ENCODE data around the gene MYG1. TPM values are rescaled to one million over a fixed set of nuclear protein-coding genes. Genes with fewer than 3 reads are reported as not detected.
"Not testable (repeated sequence)": the region's sequence is repeated elsewhere in the genome, so short reads cannot be mapped to it uniquely, and the experiment has no call there.

MYG1 gene
- total RNA-seq, 1 donor from 2014 or later = 53.2 TPM

DNA sequence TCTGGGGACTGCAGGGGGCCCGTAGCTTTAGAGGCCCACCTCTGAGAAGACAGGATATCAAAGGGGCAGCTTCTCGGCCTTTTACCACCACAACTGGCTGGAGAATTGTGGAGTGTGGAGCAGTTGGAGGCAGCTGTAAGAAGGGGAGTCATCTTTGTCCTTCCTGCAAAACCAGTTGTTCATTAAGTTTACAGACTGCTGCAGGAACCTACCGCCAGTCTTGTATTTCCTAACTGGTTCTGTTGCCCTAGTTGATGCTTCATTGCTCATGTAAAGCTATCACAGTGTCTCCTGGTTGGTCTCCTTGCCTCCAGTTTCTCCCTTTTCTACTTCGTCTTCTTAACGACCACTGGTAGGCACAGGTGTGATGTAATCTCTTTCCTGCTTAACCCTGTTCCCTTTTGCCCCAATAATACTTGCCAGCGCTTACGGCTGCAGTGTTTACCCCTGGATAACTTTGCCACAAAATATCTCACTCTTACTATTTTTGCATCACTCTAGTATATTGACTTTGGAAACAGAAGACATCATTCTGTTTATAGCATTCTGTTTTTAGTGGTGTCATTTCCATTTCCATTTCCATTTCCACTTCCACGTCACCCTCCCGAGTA, 19.5 kb upstream of the MYG1 start:
- intact Hi-C loops (cut with micrococcal nuclease) = no loop called here

DNA sequence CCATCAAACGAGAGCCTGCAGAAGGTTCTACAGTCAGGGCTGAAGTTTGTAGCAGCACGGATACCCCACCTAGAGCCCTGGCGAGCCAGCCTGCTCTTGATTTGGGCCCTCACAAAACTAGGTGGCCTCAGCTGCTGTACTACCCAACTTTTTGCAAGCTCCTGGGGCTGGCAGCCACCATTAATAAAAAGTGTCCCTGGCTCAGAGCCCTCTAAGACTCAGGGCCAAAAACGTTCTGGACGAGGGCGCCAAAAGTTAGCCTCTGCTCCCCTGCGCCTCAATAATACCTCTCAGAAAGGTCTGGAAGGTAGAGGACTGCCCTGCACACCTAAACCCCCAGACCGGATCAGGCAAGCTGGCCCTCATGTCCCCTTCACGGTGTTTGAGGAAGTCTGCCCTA, 13.0 kb upstream of the MYG1 start:
- intact Hi-C loops (cut with micrococcal nuclease) = loop anchor here (2.0 kb wide), 1 partner anchor 66 kb away; no protein-coding TSS in a partner anchor

DNA sequence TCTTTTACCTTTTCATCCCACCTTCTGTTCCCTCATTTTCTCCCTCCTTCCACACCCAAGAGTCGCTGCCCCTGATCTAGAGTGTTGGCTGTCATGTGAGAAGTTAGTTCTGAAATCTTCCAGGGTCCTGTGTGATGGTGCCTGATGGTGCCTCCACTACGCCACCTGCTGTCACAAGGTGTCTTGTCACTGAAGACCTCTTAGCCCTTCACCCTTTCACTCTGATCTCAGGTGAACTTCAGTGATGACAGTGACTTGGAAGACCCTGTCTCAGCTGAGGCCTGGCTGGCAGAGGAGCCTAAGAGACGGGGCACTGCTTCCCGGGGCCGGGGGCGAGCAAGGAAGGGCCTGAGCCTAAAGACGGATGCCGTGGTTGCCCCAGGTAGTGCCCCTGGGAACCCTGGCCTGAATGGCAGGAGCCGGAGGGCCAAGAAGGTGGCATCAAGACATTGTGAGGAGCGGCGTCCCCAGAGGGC, 11.7 kb upstream of the MYG1 start:
- intact Hi-C loops (cut with micrococcal nuclease) = loop anchor here (1.0 to 2.0 kb wide), 5 partner anchors 19 to 128 kb away; partner anchors contain the start of gene ESPL1

DNA sequence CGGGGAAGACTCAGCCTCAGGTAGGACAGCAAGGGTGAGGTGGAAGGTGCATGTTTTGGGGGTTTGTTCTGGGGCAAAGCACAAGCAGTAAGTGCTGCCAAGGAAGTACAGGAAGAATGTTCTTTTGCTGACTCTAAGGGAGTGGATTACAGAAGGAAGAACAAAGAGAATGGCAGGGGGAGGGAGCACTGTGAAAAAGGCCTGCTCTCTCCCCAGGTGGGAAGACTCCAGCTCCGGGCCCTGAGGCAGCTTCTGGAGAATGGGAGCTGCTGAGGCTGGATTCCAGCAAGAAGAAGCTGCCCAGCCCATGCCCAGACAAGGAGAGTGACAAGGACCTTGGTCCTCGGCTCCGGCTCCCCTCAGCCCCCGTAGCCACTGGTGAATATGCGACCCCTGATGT, 11.2 kb upstream of the MYG1 start:
- intact Hi-C loops (cut with micrococcal nuclease) = no loop called here

DNA sequence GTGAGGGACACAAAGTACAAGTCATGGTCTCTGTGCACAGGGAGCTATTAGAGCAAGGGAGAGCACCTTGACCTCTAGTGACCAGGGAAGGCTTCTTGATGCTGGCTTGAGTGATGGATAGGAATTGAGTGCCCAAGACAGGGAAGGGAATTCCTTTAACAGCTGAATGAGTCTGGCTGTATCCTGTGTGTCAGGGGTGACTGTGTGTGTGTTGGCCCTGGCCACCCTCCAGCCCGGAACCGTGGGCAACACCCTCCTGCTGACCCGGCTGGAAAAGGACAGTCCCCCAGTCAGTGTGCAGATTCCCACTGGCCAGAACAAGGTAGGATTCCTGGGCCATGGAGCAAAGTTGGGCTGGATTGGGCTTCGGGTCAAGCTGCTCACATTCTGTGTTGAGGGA, 9.6 kb upstream of the MYG1 start:
- intact Hi-C loops (cut with micrococcal nuclease) = no loop called here

DNA sequence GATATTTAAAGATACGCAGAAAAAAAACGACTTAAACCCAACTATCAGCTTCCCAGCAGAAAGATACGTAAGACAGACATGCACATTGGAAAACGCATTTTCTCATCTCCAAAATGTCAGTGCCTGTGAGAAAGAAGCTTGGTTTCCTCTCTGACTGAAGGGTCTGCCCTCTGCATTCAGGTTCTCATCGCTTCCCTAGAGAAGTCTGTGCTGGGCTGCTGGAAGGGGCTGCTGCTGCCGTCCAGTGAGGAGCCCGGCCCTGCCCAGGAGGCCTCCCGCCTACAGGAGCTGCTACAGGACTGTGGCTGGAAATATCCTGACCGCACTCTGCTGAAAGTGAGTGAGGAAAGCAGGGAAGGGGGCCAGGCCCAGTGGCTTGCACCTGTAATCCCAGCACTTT, 8.8 kb upstream of the MYG1 start:
- intact Hi-C loops (cut with micrococcal nuclease) = no loop called here

DNA sequence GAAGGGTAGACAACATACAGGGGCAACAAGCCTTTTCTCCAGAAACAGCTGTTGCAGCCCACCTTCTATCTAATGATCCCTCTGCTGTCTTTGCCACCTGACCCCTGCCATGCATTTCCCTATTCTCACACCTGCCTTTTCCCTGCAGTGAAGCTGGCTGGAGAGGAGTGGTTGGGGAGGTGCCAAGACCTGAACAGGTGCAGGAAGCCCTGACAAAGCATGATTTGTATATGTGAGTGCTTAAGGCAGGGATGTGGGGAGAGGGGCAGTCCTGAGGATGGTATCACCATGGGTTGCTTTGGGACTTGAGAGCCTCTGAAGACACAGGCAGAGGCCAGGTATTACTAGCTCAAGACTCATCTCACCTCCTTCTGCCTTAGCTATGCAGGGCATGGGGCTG, 7.1 kb upstream of the MYG1 start:
- intact Hi-C loops (cut with micrococcal nuclease) = no loop called here

DNA sequence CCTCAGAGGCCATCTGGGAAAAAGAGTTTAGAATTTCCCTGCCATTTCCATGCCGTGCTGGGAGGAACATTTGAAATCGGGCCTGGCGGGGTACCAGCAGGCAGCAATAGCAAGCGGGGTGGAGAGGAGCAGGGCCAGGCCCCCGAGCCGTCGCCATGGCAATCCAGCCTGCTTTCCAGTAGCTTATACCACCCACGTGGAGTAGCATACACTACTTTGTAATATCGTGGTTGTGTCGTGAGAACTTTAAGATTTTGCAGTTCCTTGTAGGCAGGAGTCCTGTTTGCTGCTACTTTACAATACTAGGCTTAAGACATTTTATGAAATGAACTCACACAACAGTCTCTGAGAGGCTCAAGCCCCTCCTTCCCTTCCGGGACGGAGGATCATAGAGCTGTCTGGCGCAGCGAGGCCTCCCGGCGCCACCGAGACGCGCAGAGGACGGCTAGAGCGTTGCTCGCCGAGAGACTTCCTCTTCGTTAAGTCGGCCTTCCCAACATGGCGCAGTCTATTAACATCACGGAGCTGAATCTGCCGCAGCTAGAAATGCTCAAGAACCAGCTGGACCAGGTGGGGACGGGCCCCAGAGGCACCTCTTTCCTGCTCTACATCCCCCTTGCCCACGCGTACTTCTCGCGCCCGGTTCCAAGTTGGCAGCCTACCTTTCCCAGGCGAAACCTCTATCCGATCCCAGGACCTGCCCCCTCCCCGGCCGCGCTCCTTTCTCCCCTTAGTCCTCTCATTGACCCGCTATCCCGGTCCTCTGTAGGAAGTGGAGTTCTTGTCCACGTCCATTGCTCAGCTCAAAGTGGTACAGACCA, 4.2 kb upstream of the MYG1 start, which contains the start of gene PFDN5:
Gene PFDN5, plus strand, starts transcription at position 473 of the 821 bp plus-strand sequence. Its CDS starts 26 bp downstream, at position 499.
- intact Hi-C loops (cut with micrococcal nuclease) = loop anchor here (1.0 to 2.0 kb wide), 13 partner anchors 26 to 229 kb away; partner anchors contain the start of genes AAAS, CSAD, ESPL1 and PRR13

DNA sequence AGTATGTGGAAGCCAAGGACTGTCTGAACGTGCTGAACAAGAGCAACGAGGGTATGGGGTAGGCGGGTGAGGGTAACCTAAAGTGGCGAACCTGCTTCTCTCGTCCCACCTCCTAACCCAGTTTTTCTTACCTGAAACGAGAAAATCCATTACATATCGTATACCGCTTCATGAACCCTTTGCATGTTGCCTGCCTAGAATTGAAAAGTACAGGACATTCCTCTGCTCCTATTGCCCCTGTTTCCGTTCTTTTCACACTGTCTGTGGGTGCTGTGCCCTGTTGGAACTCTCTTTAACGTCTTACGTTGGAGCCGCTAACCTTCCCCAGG, 3.6 kb upstream of the MYG1 start:
- intact Hi-C loops (cut with micrococcal nuclease) = loop anchor here (1.0 to 2.0 kb wide), 13 partner anchors 25 to 230 kb away; partner anchors contain the start of genes AAAS, CSAD, ESPL1 and PRR13

DNA sequence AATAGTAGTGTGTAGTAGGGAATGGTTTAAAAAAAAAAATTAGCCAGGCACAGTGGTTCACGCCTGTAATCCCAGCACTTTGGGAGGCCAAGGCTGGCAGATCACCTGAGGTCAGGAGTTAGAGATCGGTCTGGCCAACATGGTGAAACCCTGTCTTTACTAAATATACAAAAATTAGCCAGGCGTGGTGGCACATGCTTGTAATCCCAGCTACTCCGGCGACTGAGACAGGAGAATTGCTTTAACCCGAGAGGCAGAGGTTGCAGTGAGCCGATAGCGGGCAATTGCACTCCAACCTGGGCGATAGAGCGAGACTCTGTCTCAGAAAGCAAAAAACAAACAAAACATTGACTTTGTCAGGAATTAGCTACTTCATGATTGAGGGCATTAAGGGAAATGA, 2.4 kb upstream of the MYG1 start:
- intact Hi-C loops (cut with micrococcal nuclease) = not testable (repeated sequence)

DNA sequence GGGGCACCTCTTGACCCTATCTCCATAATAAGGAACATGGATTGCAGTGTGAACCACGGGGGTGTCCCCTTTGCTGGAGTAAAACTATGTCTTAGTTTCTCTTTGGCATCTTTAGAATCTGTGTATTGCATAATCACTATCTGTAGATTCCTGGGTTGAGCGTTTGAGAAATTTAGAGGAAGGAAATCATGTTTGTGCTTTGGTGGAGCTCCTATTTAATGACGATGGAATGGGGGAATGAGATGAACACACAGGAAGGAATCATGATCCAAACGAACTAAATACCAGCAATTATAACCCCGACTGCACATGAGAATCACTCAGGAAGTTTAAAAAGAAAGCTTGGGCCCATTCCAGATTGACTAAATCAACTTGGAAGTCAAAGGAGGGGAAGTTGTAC, 1.3 kb upstream of the MYG1 start:
- intact Hi-C loops (cut with micrococcal nuclease) = no loop called here

DNA sequence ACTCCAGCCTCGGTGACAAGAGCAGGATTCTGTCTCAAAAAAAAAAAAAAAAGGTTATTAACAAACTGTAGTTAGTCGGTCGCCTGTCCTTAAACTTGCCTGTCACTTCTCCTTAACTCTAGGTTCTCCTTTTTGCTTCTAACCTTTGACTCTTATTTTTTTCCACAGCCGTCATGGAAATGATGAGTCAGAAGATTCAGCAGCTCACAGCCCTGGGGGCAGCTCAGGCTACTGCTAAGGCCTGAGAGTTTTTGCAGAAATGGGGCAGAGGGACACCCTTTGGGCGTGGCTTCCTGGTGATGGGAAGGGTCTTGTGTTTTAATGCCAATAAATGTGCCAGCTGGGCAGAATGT, 418 bp upstream of the MYG1 start:
- intact Hi-C loops (cut with micrococcal nuclease) = loop anchor here (1.0 kb wide), 8 partner anchors 22 to 152 kb away; partner anchors contain the start of genes AAAS, CSAD, ESPL1 and PRR13

DNA sequence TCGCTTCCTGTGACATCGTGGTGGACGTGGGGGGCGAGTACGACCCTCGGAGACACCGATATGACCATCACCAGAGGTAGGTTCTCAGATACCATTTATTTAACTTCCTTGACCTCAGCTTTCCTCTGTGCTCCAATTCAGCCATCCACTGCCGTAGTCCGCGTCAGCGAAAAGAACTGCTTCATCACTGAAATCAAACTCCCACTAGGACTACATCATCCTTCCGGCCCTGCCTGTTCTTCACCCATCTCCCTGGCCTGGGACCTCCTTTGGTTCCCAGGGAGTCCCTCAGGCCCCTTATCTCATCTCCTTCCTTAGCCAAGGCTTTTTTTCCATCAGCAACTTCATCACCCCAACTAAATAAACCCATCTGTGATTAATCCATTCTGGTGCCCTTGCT, 692 bp downstream of the MYG1 start:
- intact Hi-C loops (cut with micrococcal nuclease) = no loop called here

DNA sequence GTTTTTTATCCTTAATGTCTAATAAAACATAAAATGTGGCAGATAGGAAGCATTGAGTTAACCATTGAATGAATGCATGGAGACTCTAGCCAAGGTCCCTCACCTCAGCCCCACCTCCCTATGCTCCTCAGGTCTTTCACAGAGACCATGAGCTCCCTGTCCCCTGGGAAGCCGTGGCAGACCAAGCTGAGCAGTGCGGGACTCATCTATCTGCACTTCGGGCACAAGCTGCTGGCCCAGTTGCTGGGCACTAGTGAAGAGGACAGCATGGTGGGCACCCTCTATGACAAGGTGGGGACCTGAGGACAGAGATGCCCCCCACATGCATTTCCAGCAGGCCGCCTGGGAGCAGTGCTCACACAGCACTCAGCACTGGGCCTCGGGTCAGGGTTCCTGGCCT, 3.4 kb downstream of the MYG1 start:
- intact Hi-C loops (cut with micrococcal nuclease) = no loop called here

DNA sequence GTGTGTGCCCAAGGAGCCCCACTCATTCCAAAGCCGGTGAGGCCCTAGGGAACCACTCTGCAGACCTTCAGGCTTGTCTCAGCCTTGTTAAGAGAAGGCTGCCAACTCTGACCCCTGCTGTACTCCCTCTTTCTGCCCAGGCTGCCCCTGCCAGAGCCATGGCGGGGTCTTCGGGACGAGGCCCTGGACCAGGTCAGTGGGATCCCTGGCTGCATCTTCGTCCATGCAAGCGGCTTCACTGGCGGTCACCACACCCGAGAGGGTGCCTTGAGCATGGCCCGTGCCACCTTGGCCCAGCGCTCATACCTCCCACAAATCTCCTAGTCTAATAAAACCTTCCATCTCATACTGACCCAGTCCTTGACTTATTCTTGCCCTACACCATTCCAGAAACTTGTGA, 7.3 kb downstream of the MYG1 start:
- intact Hi-C loops (cut with micrococcal nuclease) = no loop called here

DNA sequence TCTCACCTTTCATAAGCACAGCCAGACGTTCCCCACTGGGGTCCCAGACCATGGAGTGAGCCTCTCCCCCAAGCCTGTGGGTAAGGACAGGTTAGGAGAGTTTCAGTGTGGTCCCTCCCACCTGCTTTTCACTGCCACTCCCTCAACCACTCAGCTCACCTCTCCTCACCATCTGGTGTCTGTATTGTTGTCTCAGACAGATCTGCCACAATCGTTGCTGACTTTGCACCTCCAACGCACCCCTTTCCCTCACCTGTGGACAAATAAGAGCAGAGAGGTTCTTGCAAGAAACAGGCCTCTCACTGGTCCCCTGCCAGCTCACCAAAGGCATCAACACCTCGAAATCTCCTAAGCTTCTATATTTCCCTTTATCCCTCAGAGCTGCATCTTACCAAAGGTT, 8.8 kb downstream of the MYG1 start:
- intact Hi-C loops (cut with micrococcal nuclease) = no loop called here

DNA sequence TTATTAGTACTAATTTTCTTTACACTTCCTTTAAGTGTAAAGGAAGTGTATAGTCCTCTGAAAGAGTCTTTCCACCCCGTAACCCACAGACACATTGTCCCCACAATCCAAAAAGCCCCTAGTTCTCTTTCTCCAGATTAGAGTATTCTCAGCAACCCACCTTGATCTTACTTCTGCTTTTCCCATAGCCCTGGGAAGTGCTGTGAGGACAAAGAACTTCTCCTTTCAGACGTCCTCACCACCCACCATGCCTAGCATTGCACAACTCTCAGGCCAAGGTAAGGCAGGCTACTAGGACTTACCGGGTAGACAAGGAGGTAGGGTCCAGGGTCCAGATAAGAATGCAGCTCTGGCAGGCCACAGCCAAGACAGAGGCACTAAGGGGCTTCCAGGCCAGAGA, 14.5 kb downstream of the MYG1 start:
- intact Hi-C loops (cut with micrococcal nuclease) = no loop called here

DNA sequence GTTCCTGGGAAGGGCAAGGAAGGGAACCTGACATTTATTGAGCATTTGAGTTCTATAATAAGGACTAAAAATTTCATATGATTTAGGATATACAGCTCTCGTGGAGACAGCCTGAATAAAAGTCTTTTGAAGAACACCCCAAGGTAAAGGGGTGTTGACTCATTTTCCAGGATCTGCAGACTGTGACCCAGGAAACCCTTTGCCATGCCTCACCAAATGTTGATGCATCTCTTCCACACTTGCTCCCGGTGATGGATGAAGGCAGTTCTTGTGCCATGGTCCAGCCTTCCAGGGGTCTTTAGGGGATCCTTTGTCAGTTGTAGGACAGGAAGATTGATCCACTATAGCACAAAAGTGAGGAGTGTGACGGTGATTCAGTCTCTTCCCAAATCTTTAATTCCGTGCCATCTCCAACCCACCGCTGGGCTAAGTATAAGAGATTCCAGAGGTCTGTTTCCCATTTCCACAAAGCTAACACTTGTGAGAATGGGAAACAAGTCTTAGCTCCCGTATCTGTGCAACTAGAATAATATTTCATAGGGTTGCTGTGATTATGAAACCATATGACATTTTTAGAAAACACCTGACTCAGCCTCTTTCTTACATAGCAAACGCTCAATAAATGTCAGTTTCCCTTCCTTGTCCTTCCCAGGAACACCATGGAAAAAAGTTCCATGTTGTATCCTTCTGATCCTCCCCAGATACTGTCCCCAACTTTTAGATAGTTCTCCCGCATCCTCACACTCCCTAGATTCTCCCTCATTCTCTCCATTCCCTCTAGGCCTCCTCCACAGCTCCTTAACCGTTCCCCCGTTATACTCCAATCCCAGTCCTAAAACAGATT, 21.1 kb downstream of the MYG1 start:
- intact Hi-C loops (cut with micrococcal nuclease) = loop anchor here (1.0 to 5.0 kb wide), 16 partner anchors 21 to 957 kb away; partner anchors contain the start of genes ATF7, ATP5MC2, CSAD and EIF4B

DNA sequence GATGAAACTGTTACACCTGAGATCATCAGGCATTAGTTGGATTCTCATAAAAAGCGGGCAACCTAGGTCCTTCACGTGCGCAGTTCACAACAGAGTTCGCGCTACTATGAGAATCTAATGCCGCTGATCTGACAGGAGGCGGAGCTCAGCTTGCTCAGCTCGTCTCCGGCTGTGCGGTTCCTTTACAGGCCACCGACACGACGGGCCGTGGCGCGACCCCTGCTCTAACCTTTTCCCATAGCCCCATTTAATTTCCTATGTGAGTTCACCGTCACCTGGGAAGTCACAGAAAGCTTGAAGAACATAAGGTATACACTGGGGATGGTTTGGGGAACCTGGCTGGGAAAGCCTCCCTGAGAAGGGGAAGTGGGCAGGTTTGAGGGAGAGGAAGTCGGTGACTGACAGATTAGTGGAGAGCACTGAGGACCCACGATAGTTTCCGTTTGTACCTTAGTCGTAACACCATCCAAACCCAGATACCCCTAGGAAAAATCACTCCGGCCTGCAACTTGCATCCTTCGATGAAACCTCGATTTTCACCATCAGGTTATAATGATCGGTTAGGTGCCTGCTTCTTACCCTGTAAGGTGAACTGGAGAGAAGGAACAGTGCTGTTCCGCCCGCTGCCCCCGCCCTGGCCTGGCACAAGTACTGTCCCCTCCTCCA, 24.8 kb downstream of the MYG1 start:
- intact Hi-C loops (cut with micrococcal nuclease) = loop anchor here (1.0 to 5.0 kb wide), 6 partner anchors 21 to 953 kb away; no protein-coding TSS in a partner anchor

DNA sequence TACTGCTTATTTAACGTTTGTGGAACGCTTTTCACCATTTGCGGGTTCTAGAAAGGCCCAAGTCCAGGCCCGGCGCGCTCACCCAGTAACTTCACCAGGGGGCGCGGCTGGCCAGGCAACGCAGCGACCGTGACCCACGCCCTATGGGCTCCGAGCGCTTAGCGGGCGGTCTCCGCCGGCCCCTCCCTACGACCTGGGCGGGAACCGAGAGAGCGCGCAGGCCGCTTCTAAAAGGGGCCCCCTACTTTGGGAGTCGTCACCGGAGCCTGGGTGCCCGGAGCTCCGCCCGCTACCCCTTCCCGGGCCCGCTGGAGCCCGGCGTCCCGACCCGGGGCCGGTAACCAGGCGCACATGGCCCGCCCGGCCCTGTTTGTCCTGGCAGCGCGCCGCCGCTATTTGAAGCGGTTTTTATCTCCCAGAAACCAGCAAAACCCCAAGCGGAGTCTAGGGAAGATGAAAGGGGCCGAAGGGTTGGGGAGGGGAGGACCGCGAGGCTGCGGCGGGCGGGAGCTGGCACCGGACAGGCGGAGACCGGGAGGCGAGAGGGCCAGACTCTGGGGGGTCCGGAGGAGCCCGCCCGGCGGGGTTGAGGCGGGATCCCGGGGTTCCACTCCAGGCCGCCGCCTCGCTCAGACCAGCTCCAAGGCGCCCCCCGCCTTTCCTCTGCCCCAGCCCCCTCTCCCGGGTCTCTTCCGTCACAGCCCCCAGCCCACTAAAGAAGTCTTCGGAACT, 25.4 kb downstream of the MYG1 start:
- intact Hi-C loops (cut with micrococcal nuclease) = loop anchor here (1.0 to 5.0 kb wide), 6 partner anchors 20 to 952 kb away; no protein-coding TSS in a partner anchor

Measured in T-helper 1 cell treated with Interleukin-12 subunit alpha and Interleukin-12 subunit beta and Interleukin-4 antibody, amounts not matched to agents 30 ng/mL and 1 ng/mL, for 36 hours (primary cell).